ENCODE measurements around the gene BLOC1S5.

- TF ChIP-seq CTCF (conservative IDR thresholded peaks at IDR 0.05; ENCODE audit: low read length) (no peak), EZH2phosphoT487 (IDR thresholded peaks at IDR 0.05; ENCODE audit: borderline replicate concordance) (no peak)
Observed at GRCh38 chr6:8113131-8113654, 49.0 kb upstream of the BLOC1S5 start.
